HG02763 (cell line): ENCODE measurements around the gene FOXB1.
A peak's percentile ranks its signal among the peaks of the same experiment; 100 is the strongest.

Source experiments
- ATAC-seq: cut with Tn5 transposase; IDR thresholded peaks from one replicate; pipeline ENCODE4 v1.9.1; 2021; ENCODE audit warnings: mild to moderate bottlenecking, moderate library complexity; ENCODE audit not compliant: unreplicated experiment

The FOXB1 gene

DNA sequence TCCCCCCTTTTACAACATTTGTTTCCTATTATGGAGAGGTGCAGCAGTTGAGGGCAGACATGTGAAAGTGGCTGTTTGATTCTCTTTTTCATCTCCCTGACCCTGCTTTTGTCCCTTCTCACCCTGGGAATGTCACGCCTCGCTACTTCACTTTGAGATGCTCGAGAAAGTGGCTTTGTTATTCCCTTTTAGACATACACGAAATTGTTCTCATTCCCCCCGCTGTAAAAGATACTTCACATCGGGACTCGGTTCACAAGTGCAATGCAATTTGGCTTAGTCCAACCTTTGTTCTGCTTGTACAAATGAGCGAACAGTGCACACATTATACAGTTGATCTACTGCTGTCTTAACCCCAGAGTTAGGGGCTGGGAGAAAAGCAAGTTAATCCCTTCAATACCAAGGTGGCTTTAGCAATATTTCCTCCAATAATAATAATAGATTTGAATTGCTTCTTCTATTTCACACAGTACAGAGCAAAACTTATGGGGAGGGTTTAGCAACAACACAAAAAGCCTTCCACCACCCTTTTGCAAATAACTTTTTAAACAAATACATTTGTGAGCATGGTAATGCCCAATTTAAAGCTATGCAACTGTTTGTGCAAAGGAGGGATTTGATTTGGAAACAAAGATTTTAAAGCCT lies 5.7 kb upstream of the FOXB1 start:
- ATAC-seq, result no peak

DNA sequence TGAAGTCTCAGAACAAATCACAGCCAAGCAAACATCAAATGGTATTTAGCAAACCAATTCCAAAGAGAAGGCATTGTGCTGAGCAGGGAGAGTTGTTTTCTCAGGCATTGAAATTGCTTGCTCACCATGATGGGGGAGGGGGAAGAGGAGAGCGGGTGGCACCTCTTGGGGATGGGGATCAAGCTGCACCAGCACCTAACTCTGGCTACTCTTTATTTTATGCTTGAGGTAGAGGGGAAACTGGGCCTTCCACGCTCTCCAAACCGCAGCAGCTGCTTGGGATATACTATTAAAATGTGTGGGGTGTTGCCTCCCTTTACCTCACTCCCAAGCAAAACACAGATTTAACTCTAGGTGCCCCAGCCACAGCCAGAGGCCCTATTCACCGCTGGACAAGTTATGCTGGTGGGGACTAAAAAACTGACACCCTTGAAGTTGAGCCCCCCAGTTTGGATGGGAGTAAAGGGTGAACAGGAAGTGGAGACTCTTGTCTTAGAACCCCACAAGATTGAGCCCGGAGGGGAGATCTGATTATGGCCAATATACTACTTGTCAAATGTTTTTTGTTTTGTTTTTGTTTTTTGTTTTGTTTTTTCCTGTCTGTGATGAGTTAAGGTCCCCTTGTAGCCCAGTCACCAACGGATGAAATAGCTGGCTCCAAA lies 5.0 kb upstream of the FOXB1 start:
- ATAC-seq, result no peak

- no peak for ATAC-seq
Observed at GRCh38 chr15:59999612-60000112, 4.4 kb upstream of the FOXB1 start.

DNA sequence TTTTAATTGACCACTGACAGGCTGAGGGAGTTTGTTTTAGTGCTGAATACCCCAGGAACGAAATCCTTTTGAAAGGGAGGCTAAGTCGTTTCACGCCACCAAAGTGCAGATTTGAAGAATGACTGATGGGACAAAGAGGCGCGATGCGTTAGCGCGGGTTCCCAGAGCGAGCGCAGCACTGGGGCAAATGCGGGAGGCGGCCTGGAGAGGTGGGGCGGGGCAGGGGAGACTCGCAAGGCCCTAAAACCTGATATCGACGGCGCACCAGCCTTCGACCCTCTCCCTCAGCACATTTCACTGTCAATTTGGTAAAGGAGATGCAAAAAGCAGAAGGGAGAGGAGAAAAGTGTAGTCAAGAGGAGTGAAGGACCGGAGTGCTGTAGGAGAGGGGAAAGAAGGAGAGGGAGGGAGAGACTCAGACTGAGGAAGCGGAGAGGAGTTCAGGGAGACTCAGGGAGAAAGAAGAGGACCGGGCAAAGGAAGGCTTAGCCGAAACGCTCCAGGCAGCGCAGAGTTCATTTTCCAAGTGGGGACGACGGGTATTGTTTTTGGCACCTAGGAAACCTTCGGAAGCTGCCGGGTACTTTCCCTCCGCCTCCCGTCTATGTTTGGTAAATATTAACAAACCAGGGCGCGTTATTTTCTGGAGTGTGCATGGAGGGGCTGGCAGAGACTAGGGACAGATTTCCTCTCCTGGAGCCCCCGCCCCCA lies 3.8 kb upstream of the FOXB1 start:
- ATAC-seq, result no peak

DNA sequence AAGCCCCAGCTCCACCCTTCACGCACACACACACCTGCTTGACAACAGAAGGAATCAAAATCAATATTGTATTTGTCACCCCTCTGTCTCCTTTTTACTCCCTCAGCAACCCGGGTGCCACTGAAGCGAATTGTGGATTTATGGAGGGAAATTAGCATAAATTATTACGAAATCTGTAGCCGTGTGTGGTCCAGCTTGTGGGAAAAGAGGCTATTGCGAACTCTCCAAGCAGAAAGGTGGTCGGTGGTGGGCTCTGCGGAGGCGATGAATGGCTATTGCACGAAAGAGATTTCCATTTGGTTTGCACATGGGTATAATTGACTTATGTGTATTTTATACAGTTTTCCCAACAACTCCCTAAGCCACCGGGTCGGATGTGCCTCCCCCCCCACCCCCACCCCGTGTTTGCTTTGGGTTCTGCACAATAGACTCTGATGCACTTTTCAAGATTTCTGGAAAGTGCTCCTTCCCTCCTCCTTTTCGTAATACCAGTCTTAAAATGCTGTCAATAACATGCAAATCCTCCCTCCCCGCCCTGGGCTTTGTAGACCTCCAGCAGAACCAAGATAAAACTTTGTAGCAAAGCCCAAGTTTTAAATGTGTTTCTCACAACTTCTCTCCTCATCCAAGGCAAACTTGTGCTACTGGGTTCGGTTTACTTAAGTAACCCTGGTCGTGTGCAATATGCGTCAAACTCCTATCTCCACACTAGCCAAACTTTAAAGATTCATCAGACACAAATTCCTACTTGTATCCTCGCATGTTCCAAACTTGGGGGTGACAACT lies 3.1 kb upstream of the FOXB1 start:
- no peak for ATAC-seq

GRCh38 chr15:60001610-60002527 lies 2.2 kb upstream of the FOXB1 start:
- ATAC-seq, result no peak

GRCh38 chr15:60002528-60003218 lies 1.4 kb upstream of the FOXB1 start:
- ATAC-seq, result no peak

DNA sequence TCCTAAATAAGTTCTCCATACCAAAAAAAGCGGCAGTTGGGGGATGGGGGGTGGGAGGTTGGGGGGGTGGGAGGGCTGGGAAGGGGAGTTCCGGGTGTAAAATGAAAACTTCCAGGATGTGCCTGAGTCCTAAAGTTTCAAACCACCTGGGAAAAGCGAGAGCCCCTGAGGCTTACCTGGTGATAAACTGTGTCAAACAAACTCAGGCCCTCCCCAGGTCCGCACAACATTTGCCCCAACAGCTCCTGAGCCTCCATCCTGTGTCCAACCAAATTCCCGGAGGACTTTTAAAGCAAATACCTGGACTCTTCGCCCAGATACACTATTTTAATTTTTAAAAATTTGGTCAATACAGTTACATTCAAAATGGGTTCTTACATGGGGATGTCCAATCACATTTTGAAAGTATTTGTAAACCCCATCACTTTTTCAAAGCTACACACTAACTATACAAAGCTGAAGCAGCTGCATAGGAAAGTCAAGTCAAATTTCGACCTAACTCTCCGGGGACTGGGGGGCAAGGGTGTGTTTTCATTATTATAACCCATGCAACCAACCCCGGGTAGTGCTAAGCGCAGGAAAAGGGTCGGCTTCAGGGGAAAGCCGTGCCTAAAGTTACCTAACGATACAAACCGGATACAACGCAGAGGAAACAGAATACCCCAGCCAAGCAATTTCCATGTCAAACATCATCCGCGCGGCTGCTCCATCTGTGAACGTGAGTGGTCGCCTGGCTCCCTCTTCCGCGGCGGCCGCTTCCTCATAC lies 685 bp upstream of the FOXB1 start:
- ATAC-seq, result no peak

- ATAC-seq, result no peak
Observed at GRCh38 chr15:60004846-60005351, 788 bp downstream of the FOXB1 start.

- ATAC-seq, result no peak
Observed at GRCh38 chr15:60005352-60006202, 1.5 kb downstream of the FOXB1 start.

GRCh38 chr15:60006203-60006862 lies 2.2 kb downstream of the FOXB1 start:
- ATAC-seq, result peak; percentile 72

DNA sequence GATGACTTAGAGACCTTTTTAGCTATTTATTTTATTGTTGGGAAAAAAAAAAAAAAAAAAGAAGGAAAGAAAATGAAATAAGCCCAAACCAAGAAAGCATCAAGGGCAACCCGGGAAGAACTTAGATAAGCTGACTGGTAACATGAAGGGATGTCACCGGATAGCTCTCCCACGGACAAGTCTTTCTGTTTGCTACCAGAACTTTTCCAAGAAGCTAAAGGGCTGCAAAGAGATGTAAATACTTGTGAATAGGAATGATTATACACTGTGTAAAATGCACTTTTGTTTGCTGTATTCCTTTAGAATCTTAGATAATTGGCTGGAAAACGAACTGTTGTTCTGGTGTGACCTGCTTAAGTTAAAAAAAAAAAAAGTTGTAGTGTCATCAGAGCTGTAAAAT lies 2.8 kb downstream of the FOXB1 start:
- ATAC-seq, result no peak

DNA sequence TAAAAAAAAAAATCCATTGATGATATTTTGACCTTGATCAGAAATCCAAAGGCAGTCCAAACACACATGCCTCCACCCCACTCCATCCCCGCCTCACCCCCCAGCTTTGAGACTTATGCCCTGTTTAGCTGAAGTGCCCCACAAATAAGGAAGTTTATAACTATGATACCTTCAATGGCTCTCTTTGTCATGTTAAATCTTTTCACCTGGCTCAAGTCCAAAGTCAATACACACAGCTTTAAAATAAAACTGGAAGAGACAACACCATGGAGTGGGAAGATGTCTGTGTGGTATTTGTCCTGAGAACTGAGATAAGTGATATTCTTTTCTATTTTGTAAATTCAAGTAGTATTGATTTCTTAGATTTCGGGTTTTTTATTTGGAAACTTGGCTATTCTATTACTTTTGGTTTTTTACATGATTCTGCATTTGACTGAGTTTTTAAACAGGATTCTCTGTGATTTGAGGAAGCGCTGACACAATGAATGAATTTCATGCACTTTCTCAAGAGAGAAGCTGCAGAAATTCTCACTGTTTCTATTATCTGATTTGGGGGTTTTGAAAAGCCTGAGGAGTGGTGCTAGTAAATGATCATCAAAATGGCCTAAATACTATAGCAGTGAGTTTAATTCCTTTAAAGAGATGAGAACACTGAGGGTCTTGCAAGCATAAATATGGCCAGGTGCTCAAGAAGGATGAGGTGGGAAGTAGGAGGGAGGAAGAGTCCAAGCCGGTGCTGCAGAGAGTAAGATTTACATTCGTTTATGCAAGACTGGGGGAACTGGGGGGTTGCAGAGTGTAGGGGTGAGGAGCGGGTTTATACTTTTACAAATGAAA lies 5.2 kb downstream of the FOXB1 start:
- ATAC-seq, result no peak

GRCh38 chr15:60009980-60010732 lies 6.0 kb downstream of the FOXB1 start:
- ATAC-seq, result no peak

DNA sequence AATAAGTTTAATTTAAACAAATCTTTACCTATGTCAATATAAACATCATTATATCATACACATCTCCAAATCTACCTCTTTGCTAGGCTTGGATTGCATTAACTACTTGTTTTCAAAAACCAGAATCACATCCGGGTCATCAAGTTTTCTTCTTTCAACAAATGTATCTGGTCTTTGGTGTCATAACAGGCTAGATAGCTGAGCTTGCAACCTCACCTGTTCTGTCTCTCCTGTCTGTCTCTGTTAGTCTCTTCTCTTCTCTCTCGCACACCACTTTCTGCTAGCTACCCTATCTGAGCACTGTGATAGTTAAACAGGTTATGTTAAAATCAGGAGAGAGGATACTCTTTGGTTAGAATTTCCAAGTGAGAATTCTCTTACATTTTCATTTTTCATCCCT lies 6.7 kb downstream of the FOXB1 start:
- ATAC-seq, result no peak

- no peak for ATAC-seq
Observed at GRCh38 chr15:60012695-60013094, 8.6 kb downstream of the FOXB1 start.
